Measurements from ENCODE around the gene FASN. TPM values are rescaled to one million over a fixed set of nuclear protein-coding genes. Genes with fewer than 3 reads are reported as not detected.

Gene FASN
- total and polyA plus RNA-seq, 2 of the 13 experiments (the other 11 are each of a cell fraction or from before 2014, with no cell fraction given): 51.7 to 101 TPM

DNA sequence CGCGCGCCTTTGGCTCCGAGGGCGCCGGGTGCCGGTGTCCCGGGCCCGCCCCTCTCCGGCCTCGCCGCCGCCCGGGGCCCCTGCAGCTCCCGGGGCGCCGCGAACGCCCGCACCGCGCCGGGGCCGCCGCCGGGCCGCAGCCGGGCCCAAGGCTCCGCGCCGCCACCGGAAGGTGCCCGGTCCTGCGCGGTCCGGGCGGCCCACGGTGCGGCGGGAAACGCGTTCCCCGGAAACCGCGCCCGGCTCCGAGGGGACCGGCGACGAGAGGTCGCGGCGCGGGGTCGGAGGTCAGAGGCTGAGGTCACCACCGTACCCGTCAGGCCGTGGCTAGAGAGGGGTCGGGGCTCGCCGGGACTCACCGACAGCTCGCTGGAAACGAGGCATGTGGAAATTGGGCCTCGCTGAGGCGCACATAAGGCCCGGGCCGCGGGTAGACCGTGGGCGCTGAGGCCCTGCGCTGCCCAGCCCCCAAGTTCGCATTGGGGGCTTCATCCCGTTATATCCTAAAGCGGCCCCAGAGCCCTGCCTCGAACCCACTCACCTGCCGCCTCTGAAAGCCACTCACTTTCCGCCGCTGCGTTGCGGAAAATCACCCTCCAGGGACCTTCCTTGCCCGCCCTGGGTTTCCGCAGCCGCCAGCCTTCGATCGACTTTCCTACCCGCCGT lies 32.3 kb downstream of the FASN start, which contains the start of gene DUS1L (continued):
- TF ChIP-seq RAD51 (IDR thresholded peaks at IDR 0.05; ENCODE audit: borderline replicate concordance) (no peak), ZNF839 (CRISPR knock-in tag; IDR thresholded peaks at IDR 0.05; ENCODE audit: borderline replicate concordance) (peak; percentile 96), CHD4 (IDR thresholded peaks at IDR 0.05; ENCODE audit: borderline replicate concordance, low read length) (0 out of 2 replicates have a peak, but pooled peaks have one; percentile 46), ESRRA (CRISPR knock-in tag; IDR thresholded peaks at IDR 0.05; ENCODE audit: low read depth) (peak; percentile 96), HIVEP1 (CRISPR knock-in tag; IDR thresholded peaks at IDR 0.05) (0 out of 2 replicates have a peak, but pooled peaks have one; percentile 59), KLF16 (CRISPR knock-in tag; IDR thresholded peaks at IDR 0.05) (peak in 1 of 2 experiments; percentile 94; a peak in 2 of 4 replicates), ZNF747 (CRISPR knock-in tag; IDR thresholded peaks at IDR 0.05; ENCODE audit: borderline replicate concordance) (peak; percentile 90), ZNF567 (CRISPR knock-in tag; IDR thresholded peaks at IDR 0.05; ENCODE audit: borderline replicate concordance) (peak; percentile 89; the same call in 1 of the 2 replicates), SSRP1 (CRISPR knock-in tag; IDR thresholded peaks at IDR 0.05) (peak; percentile 35; the same call in 1 of the 2 replicates)
- TF ChIP-seq, protein P1, sequence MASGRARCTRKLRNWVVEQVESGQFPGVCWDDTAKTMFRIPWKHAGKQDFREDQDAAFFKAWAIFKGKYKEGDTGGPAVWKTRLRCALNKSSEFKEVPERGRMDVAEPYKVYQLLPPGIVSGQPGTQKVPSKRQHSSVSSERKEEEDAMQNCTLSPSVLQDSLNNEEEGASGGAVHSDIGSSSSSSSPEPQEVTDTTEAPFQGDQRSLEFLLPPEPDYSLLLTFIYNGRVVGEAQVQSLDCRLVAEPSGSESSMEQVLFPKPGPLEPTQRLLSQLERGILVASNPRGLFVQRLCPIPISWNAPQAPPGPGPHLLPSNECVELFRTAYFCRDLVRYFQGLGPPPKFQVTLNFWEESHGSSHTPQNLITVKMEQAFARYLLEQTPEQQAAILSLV (CRISPR knock-in tag; IDR thresholded peaks at IDR 0.05; ENCODE audit: borderline replicate concordance): peak; percentile 84; the same call in 1 of the 2 replicates
- TF ChIP-seq, protein P2, sequence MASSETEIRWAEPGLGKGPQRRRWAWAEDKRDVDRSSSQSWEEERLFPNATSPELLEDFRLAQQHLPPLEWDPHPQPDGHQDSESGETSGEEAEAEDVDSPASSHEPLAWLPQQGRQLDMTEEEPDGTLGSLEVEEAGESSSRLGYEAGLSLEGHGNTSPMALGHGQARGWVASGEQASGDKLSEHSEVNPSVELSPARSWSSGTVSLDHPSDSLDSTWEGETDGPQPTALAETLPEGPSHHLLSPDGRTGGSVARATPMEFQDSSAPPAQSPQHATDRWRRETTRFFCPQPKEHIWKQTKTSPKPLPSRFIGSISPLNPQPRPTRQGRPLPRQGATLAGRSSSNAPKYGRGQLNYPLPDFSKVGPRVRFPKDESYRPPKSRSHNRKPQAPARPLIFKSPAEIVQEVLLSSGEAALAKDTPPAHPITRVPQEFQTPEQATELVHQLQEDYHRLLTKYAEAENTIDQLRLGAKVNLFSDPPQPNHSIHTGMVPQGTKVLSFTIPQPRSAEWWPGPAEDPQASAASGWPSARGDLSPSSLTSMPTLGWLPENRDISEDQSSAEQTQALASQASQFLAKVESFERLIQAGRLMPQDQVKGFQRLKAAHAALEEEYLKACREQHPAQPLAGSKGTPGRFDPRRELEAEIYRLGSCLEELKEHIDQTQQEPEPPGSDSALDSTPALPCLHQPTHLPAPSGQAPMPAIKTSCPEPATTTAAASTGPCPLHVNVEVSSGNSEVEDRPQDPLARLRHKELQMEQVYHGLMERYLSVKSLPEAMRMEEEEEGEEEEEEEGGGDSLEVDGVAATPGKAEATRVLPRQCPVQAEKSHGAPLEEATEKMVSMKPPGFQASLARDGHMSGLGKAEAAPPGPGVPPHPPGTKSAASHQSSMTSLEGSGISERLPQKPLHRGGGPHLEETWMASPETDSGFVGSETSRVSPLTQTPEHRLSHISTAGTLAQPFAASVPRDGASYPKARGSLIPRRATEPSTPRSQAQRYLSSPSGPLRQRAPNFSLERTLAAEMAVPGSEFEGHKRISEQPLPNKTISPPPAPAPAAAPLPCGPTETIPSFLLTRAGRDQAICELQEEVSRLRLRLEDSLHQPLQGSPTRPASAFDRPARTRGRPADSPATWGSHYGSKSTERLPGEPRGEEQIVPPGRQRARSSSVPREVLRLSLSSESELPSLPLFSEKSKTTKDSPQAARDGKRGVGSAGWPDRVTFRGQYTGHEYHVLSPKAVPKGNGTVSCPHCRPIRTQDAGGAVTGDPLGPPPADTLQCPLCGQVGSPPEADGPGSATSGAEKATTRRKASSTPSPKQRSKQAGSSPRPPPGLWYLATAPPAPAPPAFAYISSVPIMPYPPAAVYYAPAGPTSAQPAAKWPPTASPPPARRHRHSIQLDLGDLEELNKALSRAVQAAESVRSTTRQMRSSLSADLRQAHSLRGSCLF (CRISPR knock-in tag; IDR thresholded peaks at IDR 0.05; ENCODE audit: borderline replicate concordance): no peak
- TF ChIP-seq, protein P3, sequence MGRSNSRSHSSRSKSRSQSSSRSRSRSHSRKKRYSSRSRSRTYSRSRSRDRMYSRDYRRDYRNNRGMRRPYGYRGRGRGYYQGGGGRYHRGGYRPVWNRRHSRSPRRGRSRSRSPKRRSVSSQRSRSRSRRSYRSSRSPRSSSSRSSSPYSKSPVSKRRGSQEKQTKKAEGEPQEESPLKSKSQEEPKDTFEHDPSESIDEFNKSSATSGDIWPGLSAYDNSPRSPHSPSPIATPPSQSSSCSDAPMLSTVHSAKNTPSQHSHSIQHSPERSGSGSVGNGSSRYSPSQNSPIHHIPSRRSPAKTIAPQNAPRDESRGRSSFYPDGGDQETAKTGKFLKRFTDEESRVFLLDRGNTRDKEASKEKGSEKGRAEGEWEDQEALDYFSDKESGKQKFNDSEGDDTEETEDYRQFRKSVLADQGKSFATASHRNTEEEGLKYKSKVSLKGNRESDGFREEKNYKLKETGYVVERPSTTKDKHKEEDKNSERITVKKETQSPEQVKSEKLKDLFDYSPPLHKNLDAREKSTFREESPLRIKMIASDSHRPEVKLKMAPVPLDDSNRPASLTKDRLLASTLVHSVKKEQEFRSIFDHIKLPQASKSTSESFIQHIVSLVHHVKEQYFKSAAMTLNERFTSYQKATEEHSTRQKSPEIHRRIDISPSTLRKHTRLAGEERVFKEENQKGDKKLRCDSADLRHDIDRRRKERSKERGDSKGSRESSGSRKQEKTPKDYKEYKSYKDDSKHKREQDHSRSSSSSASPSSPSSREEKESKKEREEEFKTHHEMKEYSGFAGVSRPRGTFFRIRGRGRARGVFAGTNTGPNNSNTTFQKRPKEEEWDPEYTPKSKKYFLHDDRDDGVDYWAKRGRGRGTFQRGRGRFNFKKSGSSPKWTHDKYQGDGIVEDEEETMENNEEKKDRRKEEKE (IDR thresholded peaks at IDR 0.05): no peak
- TF ChIP-seq, protein P4, sequence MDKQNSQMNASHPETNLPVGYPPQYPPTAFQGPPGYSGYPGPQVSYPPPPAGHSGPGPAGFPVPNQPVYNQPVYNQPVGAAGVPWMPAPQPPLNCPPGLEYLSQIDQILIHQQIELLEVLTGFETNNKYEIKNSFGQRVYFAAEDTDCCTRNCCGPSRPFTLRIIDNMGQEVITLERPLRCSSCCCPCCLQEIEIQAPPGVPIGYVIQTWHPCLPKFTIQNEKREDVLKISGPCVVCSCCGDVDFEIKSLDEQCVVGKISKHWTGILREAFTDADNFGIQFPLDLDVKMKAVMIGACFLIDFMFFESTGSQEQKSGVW (CRISPR knock-in tag; IDR thresholded peaks at IDR 0.05; ENCODE audit: borderline replicate concordance): 0 out of 2 replicates have a peak, but pooled peaks have one; percentile 40
- TF ChIP-seq, protein P5, sequence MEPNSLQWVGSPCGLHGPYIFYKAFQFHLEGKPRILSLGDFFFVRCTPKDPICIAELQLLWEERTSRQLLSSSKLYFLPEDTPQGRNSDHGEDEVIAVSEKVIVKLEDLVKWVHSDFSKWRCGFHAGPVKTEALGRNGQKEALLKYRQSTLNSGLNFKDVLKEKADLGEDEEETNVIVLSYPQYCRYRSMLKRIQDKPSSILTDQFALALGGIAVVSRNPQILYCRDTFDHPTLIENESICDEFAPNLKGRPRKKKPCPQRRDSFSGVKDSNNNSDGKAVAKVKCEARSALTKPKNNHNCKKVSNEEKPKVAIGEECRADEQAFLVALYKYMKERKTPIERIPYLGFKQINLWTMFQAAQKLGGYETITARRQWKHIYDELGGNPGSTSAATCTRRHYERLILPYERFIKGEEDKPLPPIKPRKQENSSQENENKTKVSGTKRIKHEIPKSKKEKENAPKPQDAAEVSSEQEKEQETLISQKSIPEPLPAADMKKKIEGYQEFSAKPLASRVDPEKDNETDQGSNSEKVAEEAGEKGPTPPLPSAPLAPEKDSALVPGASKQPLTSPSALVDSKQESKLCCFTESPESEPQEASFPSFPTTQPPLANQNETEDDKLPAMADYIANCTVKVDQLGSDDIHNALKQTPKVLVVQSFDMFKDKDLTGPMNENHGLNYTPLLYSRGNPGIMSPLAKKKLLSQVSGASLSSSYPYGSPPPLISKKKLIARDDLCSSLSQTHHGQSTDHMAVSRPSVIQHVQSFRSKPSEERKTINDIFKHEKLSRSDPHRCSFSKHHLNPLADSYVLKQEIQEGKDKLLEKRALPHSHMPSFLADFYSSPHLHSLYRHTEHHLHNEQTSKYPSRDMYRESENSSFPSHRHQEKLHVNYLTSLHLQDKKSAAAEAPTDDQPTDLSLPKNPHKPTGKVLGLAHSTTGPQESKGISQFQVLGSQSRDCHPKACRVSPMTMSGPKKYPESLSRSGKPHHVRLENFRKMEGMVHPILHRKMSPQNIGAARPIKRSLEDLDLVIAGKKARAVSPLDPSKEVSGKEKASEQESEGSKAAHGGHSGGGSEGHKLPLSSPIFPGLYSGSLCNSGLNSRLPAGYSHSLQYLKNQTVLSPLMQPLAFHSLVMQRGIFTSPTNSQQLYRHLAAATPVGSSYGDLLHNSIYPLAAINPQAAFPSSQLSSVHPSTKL (CRISPR knock-in tag; IDR thresholded peaks at IDR 0.05): peak; percentile 69

All from HepG2 (cell line).